H1 (cell line): ENCODE measurements around the gene LGALS8.

Experiments used
- ATF3 ChIP-seq: IDR thresholded peaks from 2 replicates; pipeline ENCODE4 v1.6.1; 2011; ENCODE audit warnings: low read depth, mild to moderate bottlenecking, low read length; ENCODE audit not compliant: insufficient read depth
- CTCF ChIP-seq, 3 experiments: IDR thresholded peaks; 1 replicate in 2 of 3; 2 replicates in 1 of 3; pipeline versions ENCODE4 v1.5.1 to v1.6.1; 2011; ENCODE audit warnings: low read length in 3 of 3, mild to moderate bottlenecking in 3 of 3, inconsistent platforms in 2 of 3, low read depth in 1 of 3, moderate library complexity in 1 of 3; ENCODE audit not compliant: insufficient read depth in 1 of 3; ENCODE audit errors: control extremely low read depth in 1 of 3
- EGR1 ChIP-seq: IDR thresholded peaks from 2 replicates; pipeline ENCODE4 v1.6.1; 2011; ENCODE audit warnings: low read depth, low read length, borderline replicate concordance
- EP300 ChIP-seq, 2 experiments: IDR thresholded peaks; 1 replicate in 1 of 2; 2 replicates in 1 of 2; pipeline ENCODE4 v1.6.1; 2011 to 2012; ENCODE audit warnings: low read depth in 2 of 2, low read length in 2 of 2, mild to moderate bottlenecking in 2 of 2, borderline replicate concordance in 1 of 2, inconsistent platforms in 1 of 2, moderate library complexity in 1 of 2
- EZH2 ChIP-seq: fragments of 200-600 bp; sonication (generic); IDR thresholded peaks from 2 replicates; pipeline ENCODE4 v1.7.1; 2012; ENCODE audit warnings: low read depth, mild to moderate bottlenecking, moderate library complexity, low read length, inconsistent platforms; ENCODE audit not compliant: severe bottlenecking
- KDM1A ChIP-seq: fragments of 200-600, 300-600 bp; sonication (generic); IDR thresholded peaks from 2 replicates; pipeline ENCODE4 v1.7.1; 2016; ENCODE audit warnings: mild to moderate bottlenecking, low read length, borderline replicate concordance
- NRF1 ChIP-seq: IDR thresholded peaks from 2 replicates; pipeline ENCODE4 v1.6.1; 2011; ENCODE audit warnings: mild to moderate bottlenecking, low read depth, low read length, improper control_type of control experiment
- POLR2A ChIP-seq, 2 experiments: IDR thresholded peaks; 1 replicate in 1 of 2; 2 replicates in 1 of 2; pipeline ENCODE4 v1.6.1; 2011; ENCODE audit warnings: low read depth in 2 of 2, low read length in 2 of 2, mild to moderate bottlenecking in 2 of 2; ENCODE audit errors: control extremely low read depth in 1 of 2
- POLR2AphosphoS5 ChIP-seq: IDR thresholded peaks from 2 replicates; pipeline ENCODE4 v1.6.1; 2011; ENCODE audit warnings: low read depth, low read length
- SAP30 ChIP-seq: fragments of 300-600 bp; sonication (generic); IDR thresholded peaks from 2 replicates; pipeline ENCODE4 v1.7.1; 2012; ENCODE audit warnings: low read length, moderate library complexity, mild to moderate bottlenecking, inconsistent platforms; ENCODE audit not compliant: insufficient read depth, insufficient replicate concordance
- TBP ChIP-seq: IDR thresholded peaks from 2 replicates; pipeline ENCODE4 v1.6.1; 2011; ENCODE audit warnings: low read depth, low read length, improper control_type of control experiment

- TF ChIP-seq NRF1 (no peak), ATF3 (no peak), POLR2A (IDR thresholded peaks at IDR 0.05; ENCODE audit: control extremely low read depth in 1 of 2, low read depth in 2 of 2, low read length in 2 of 2) (no peak), KDM1A (no peak), TBP (no peak), EZH2 (no peak), EGR1 (no peak), CTCF (IDR thresholded peaks at IDR 0.05; ENCODE audit: control extremely low read depth in 1 of 3, insufficient read depth in 1 of 3, low read depth in 1 of 3, low read length in 3 of 3) (no peak), POLR2AphosphoS5 (no peak), EP300 (IDR thresholded peaks at IDR 0.05; ENCODE audit: borderline replicate concordance in 1 of 2, low read depth in 2 of 2, low read length in 2 of 2) (no peak), SAP30 (no peak)
These were observed 28.3 kb downstream of the LGALS8 start for GRCh38 chr1:236552096-236552495.
